Thoracic aorta (tissue), 2 donors: Measurements from ENCODE around the gene ZNF652. TPM values are rescaled to one million over a fixed set of nuclear protein-coding genes. Genes with fewer than 3 reads are reported as not detected.
A peak's percentile ranks its signal among the peaks of the same experiment; 100 is the strongest.
"Not testable (repeated sequence)": the region's sequence is repeated elsewhere in the genome, so short reads cannot be mapped to it uniquely, and the experiment has no call there.

Source experiments
- ATAC-seq: fragments of 150-250 bp; one replicate; pipeline ENCODE4 v1.8.0; 2017; ENCODE audit warnings: low read depth; ENCODE audit not compliant: insufficient number of reproducible peaks, low FRiP score
- DNase-seq: peaks from one replicate; pipeline ENCODE4 v3.0.0-alpha.2; 2020; ENCODE audit warnings: low spot score
- H3K27ac ChIP-seq, 2 donors: fragments of 200-600 bp; sonication (generic); 1 replicate in 1 of 2; 2 replicates in 1 of 2; pipeline ENCODE4 v1.5.1; 2016; ENCODE audit warnings: mild to moderate bottlenecking in 2 of 2, moderate library complexity in 2 of 2
- H3K27me3 ChIP-seq: fragments of 200-600 bp; sonication (generic); replicated peaks from 2 replicates; pipeline ENCODE4 v1.6.0; 2016; ENCODE audit warnings: mild to moderate bottlenecking; ENCODE audit not compliant: insufficient read depth
- H3K36me3 ChIP-seq: fragments of 200-600 bp; sonication (generic); one replicate; pipeline ENCODE4 v1.5.1; 2016
- H3K4me1 ChIP-seq, 2 donors: fragments of 200-600 bp; sonication (generic); 1 replicate in 1 of 2; 2 replicates in 1 of 2; pipeline versions ENCODE4 v1.5.1 to v1.6.0; 2016; ENCODE audit warnings: low read depth in 2 of 2, mild to moderate bottlenecking in 1 of 2; ENCODE audit not compliant: control insufficient read depth in 1 of 2
- H3K4me3 ChIP-seq: fragments of 200-600 bp; sonication (generic); 2 replicates; pipeline ENCODE4 v1.5.1; 2016; ENCODE audit warnings: mild to moderate bottlenecking
- H3K9me3 ChIP-seq: fragments of 200-600 bp; sonication (generic); 2 replicates; pipeline ENCODE4 v1.5.1; 2016
- total RNA-seq, 2 donors: library from RNA; depleted of rRNA; stranded (reverse); fragments of >200 nt; gene quantifications; one replicate each; pipeline versions ENCODE4 v1.1.0 to v1.2.3, GENCODE V29; 2016
- TF ChIP-seq, protein P1 (sequence below): fragments of 200-600 bp; sonication (generic); IDR thresholded peaks from one replicate; pipeline ENCODE4 v1.5.1; 2019; ENCODE audit warnings: antibody characterized with exemption

The ZNF652 gene
- total RNA-seq, 2 donors from 2014 or later, result 36.1 to 40.0 TPM

DNA sequence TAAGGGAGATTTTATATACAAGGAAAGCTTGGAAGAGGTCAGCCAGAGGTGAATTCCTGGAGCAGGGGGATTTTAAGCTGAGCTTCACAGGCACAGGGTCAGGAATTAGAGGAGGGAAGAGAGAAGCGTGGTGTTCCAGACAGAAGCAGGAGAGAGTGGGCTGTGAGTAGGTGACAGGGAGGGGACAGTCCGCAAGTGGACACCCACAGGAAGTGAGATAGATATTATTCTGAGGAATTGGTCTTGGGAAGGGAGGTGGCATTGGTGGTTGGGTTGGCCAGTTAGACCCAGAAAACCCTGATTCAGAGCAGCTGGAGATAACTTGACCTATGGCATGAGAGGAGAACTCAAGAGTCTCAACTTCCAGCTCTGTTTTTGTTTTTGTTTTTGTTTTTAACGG is 37.9 kb upstream of the ZNF652 start:
- TF ChIP-seq, protein P1, sequence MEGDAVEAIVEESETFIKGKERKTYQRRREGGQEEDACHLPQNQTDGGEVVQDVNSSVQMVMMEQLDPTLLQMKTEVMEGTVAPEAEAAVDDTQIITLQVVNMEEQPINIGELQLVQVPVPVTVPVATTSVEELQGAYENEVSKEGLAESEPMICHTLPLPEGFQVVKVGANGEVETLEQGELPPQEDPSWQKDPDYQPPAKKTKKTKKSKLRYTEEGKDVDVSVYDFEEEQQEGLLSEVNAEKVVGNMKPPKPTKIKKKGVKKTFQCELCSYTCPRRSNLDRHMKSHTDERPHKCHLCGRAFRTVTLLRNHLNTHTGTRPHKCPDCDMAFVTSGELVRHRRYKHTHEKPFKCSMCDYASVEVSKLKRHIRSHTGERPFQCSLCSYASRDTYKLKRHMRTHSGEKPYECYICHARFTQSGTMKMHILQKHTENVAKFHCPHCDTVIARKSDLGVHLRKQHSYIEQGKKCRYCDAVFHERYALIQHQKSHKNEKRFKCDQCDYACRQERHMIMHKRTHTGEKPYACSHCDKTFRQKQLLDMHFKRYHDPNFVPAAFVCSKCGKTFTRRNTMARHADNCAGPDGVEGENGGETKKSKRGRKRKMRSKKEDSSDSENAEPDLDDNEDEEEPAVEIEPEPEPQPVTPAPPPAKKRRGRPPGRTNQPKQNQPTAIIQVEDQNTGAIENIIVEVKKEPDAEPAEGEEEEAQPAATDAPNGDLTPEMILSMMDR, result no peak
- Histone ChIP-seq H3K4me3 (no peak overlapping the region), H3K27me3 (no peaks in the 10 kb centered on the region), H3K36me3 (peaks cover 11% of the 10 kb centered on the region), H3K4me1 (no peaks in the 10 kb centered on the region), H3K9me3 (no peaks in the 10 kb centered on the region), H3K27ac (no peak overlapping the region)
- DNase-seq (no peak), ATAC-seq (no peak)

GRCh38 chr17:49397586-49397985 is 35.5 kb upstream of the ZNF652 start:
- Histone ChIP-seq H3K27me3 (no peaks in the 10 kb centered on the region), H3K27ac (no peak overlapping the region), H3K36me3 (no peaks in the 10 kb centered on the region), H3K4me3 (no peak overlapping the region), H3K9me3 (no peaks in the 10 kb centered on the region), H3K4me1 (peaks cover 0 to 5% of the 10 kb centered on the region in 2 donors)
- TF ChIP-seq, protein P1, result no peak
- no peak for ATAC-seq
- DNase-seq, result no peak

- no peak overlapping the region for H3K4me3 ChIP-seq
- no peaks in the 10 kb centered on the region for H3K27me3 ChIP-seq
- DNase-seq (no peak), ATAC-seq (no peak)
- TF ChIP-seq, protein P1, result no peak
- H3K36me3 ChIP-seq, result no peaks in the 10 kb centered on the region
- no peaks in the 10 kb centered on the region for H3K9me3 ChIP-seq
- H3K27ac ChIP-seq, result no peak overlapping the region
- peaks cover 3 to 5% of the 10 kb centered on the region in 2 donors for H3K4me1 ChIP-seq
Observed at GRCh38 chr17:49393491-49394255, 31.6 kb upstream of the ZNF652 start.

- Histone ChIP-seq H3K36me3 (no peaks in the 10 kb centered on the region), H3K4me3 (peak overlapping the region; percentile 39), H3K27me3 (no peaks in the 10 kb centered on the region), H3K27ac (peak overlapping the region in 1 of 2 donors; percentile 46), H3K9me3 (no peaks in the 10 kb centered on the region), H3K4me1 (peaks cover 3 to 5% of the 10 kb centered on the region in 2 donors)
- ATAC-seq, result no peak
- no peak for DNase-seq
- TF ChIP-seq, protein P1, result no peak
Observed at GRCh38 chr17:49390548-49391324, 28.7 kb upstream of the ZNF652 start.

DNA sequence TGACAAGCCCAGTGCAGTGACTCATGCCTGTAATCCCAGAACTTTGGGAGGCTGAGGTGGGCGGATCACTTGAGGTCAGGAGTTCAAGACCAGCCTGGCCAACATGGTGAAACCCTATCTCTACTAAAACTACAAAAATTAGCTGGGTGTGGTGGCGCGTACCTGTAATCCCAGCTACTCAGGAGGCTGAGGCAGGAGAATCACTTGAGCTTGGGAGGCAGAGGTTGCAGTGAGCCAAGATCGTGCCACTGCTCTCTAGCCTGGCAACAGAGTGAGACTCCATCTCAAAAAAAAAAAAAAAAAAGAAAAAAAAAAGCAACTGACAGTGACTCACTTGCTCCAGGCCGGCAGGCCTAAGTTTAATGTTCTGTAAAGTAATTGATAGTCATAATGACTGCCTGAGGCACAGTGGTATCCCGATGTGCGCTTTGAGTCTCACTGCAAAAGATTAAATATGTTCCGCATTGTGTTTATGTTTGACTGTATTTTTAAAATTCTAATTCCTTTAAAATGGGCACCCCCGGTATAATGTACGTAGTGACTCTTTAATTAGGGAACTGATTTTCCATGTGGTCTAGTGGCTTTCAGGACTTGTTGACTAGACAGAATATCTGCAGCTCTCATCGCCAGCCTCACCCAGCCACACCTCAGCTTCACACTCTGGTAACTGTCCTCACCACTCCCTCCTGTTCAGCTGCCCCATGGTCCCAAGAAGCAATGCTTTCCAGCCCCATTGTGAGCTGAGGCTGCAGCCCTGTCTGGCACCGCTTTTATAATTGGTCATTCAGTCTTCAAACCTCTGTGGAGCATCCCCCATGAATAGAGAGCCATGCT is 27.7 kb upstream of the ZNF652 start:
- H3K9me3 ChIP-seq, H3K36me3 ChIP-seq, H3K27me3 ChIP-seq, DNase-seq, H3K27ac ChIP-seq, H3K4me3 ChIP-seq, ATAC-seq, H3K4me1 ChIP-seq: not testable (repeated sequence)
